Cardiac fibroblast (primary cell): ENCODE data around the gene NMUR1.

Experiments used
- DNase-seq, 2 donors: peaks; one replicate each; pipeline versions ENCODE4 v3.0.0 to v3.0.0-alpha.2; 2010; ENCODE audit warnings: low read depth in 2 of 2
- H3K4me3 ChIP-seq, 2 donors: replicated peaks in 1 of 2; 1 replicate in 1 of 2; 2 replicates in 1 of 2; pipeline ENCODE4 v1.5.1; 2011; ENCODE audit warnings: low read depth in 2 of 2, low read length in 2 of 2, mild to moderate bottlenecking in 2 of 2, moderate library complexity in 1 of 2
- TF ChIP-seq, protein P1 (sequence below): IDR thresholded peaks from one replicate; pipeline ENCODE4 v1.5.1; 2011; ENCODE audit warnings: low read depth, mild to moderate bottlenecking, low read length, inconsistent platforms

The NMUR1 gene

DNA sequence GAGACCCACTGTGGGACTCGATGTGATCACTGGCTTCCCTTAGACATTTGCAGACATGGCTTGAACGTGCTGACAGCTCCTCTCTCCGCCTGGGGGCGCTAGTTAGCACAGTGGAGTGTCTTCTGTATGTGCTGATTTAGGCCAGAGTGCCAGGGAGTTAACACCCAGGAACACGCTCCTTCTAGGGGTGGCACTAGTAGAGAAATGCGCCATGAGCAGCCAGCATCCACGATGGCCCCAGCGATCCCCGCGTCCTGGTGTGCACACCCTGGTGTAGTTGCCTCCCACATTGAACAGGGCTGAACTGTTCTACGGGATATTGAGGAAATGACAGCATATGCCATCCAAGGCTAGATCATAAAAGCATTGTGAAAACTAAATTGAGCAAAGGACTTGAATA, 11.4 kb upstream of the NMUR1 start:
- DNase-seq: no peak
- H3K4me3 ChIP-seq: no peak overlapping the region
- TF ChIP-seq, protein P1, sequence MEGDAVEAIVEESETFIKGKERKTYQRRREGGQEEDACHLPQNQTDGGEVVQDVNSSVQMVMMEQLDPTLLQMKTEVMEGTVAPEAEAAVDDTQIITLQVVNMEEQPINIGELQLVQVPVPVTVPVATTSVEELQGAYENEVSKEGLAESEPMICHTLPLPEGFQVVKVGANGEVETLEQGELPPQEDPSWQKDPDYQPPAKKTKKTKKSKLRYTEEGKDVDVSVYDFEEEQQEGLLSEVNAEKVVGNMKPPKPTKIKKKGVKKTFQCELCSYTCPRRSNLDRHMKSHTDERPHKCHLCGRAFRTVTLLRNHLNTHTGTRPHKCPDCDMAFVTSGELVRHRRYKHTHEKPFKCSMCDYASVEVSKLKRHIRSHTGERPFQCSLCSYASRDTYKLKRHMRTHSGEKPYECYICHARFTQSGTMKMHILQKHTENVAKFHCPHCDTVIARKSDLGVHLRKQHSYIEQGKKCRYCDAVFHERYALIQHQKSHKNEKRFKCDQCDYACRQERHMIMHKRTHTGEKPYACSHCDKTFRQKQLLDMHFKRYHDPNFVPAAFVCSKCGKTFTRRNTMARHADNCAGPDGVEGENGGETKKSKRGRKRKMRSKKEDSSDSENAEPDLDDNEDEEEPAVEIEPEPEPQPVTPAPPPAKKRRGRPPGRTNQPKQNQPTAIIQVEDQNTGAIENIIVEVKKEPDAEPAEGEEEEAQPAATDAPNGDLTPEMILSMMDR: peak; percentile 14

DNA sequence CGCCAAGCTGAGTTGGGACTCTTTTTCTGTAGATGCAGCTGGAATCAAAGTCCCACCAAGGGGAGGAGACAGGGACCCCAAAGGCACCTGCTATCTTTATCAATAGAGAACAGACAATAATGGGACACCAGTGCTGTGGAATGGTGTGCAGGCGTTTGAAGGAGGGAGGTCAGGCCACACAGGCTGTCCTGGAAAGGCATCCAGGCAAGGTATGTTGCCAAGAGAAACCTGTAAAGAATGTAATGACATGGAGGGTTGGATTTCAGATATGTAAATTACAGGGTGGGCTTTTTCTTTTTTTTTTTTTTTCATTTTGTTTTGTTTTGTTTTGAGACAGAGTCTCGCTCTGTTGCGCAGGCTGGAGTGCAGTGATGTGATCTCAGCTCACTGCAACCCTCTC, 9.7 kb upstream of the NMUR1 start:
- no peak for DNase-seq
- TF ChIP-seq, protein P1: no peak

DNA sequence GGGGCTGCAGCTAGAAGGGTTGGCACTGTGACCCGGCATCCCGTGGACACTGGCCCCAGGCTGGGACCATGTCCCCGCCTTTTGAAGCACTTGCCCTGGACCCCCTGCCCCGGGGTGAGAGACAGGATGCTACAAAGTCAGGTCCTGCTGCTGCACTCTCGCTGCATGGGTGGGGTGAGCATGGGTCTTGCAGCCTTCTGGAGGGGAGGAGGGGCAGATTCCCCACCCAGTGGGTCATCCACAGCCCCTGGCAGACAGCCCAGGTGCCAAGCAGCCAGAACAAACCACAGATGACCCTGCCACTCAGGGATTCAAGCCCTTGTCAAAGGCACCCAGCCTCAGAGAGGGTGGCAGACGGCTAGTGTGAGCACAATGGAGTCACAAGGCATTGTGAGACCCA, 5.7 kb upstream of the NMUR1 start:
- no peak overlapping the region for H3K4me3 ChIP-seq
- TF ChIP-seq, protein P1: no peak
- no peak for DNase-seq

More for the DNA sequence above, 9.7 kb upstream of the NMUR1 start:
- H3K4me3 ChIP-seq: no peak overlapping the region

DNA sequence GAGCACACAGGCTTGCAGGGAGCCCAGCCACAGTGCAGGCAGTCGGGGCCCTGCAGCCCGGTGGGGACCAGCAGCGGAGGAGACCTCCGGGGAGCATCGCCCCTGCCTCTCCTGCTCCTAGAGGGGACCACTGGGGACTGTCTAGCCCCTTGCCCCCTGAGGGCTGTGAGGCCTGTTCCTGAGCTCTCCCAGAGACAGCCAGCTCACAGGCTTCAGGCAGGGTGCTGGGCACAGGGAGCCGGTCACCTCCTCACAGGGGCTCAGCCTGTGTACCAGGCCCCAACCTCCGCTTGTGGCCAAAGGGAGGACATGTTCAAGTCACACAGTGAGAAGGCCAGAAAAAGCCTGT, 3.5 kb upstream of the NMUR1 start:
- TF ChIP-seq, protein P1: no peak
- no peak overlapping the region for H3K4me3 ChIP-seq
- no peak for DNase-seq

DNA sequence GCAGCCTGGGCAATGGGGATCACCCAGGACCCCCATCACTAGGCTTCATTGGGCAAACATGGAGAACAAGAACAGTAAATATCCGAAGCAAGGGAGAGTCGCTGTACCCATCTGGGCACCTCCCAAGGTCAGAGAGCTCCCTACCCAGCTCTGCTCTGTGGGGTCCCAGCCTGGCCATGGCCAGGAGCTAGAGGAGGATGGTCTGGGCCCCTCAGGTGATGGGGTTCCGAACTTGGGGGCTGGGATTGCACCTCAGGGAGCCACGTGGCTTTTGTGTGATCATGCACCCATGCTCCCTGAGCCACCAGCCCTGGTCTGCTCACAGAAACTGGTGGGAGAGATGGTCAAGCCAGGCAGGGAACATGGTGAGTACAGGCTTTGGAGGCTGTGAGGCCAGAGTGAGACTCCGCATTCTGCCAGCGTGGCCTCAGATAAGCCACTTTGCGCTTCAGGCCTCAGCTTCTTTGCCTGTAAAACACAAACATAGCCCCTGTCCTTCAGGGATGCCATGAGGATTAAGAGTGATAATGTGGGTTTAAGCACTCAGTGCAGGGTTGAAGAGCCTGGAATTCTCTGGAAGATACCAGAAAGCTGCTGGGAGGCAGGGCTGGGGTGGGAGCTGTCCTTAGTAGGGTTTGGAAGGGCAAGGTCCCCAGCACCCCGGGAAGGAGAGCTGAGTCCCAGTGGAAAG, 3.0 kb upstream of the NMUR1 start:
- TF ChIP-seq, protein P1: no peak
- no peak for DNase-seq
- no peak overlapping the region for H3K4me3 ChIP-seq

DNA sequence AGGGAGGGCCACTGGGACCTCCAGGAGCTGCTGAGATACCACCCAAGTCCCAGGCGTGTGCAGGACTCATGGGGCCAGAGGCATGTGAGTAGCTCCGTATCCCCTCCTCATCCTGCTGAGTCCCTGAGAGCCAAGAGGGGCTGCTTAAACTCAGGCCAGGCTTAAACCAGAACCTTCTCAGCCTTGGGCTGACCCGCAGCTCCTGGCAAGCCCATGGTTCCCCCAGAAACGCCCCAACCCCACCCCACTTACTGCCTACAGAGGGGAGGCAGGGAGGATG, 2.5 kb upstream of the NMUR1 start:
- no peak overlapping the region for H3K4me3 ChIP-seq
- no peak for DNase-seq
- TF ChIP-seq, protein P1: no peak
